Fibroblast of mammary gland (primary cell): ENCODE data around the gene MYO1D.

ENCODE experiments used
- DNase-seq: peaks from one replicate; pipeline ENCODE4 v3.0.0-alpha.2; 2010; ENCODE audit warnings: low read depth
- H3K4me3 ChIP-seq: 2 replicates; pipeline ENCODE4 v1.5.1; 2011; ENCODE audit warnings: low read depth, mild to moderate bottlenecking, low read length, moderate library complexity; ENCODE audit not compliant: control insufficient read depth
- TF ChIP-seq, protein P1 (sequence below): conservative IDR thresholded peaks from 2 replicates; pipeline ENCODE4 v1.5.1; 2011; ENCODE audit warnings: low read depth, low read length, inconsistent platforms; ENCODE audit not compliant: control insufficient read depth, insufficient read depth

The MYO1D gene

GRCh38 chr17:32696426-32696825 lies 180.5 kb downstream of the MYO1D start:
- TF ChIP-seq, protein P1, sequence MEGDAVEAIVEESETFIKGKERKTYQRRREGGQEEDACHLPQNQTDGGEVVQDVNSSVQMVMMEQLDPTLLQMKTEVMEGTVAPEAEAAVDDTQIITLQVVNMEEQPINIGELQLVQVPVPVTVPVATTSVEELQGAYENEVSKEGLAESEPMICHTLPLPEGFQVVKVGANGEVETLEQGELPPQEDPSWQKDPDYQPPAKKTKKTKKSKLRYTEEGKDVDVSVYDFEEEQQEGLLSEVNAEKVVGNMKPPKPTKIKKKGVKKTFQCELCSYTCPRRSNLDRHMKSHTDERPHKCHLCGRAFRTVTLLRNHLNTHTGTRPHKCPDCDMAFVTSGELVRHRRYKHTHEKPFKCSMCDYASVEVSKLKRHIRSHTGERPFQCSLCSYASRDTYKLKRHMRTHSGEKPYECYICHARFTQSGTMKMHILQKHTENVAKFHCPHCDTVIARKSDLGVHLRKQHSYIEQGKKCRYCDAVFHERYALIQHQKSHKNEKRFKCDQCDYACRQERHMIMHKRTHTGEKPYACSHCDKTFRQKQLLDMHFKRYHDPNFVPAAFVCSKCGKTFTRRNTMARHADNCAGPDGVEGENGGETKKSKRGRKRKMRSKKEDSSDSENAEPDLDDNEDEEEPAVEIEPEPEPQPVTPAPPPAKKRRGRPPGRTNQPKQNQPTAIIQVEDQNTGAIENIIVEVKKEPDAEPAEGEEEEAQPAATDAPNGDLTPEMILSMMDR: no peak
- DNase-seq: no peak
- no peak overlapping the region for H3K4me3 ChIP-seq

- TF ChIP-seq, protein P1: no peak
Measured at GRCh38 chr17:32695864-32696263, 181.1 kb downstream of the MYO1D start.

GRCh38 chr17:32693194-32693897 lies 183.6 kb downstream of the MYO1D start:
- DNase-seq: no peak
- TF ChIP-seq, protein P1: no peak
- H3K4me3 ChIP-seq: no peak overlapping the region

More at GRCh38 chr17:32695864-32696263, 181.1 kb downstream of the MYO1D start:
- no peak for DNase-seq
- H3K4me3 ChIP-seq: no peak overlapping the region

DNA sequence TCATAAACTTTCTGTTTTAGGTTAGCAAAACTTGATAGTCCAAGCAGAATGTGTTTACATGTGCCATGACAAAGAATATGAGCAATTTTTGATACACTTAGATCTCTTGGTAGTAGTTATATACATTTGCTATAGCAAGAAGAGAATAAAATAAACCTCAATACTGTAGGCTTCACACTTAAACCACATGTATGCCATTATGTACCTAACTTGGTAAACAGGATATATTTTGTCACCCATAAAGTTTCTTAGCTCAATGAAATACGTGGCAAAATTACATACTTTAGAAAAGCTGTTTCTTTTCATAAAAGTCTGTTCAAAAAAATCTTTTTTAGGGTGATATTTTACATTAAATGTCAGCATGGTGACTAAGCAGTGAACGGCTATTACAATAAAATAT lies 184.7 kb downstream of the MYO1D start:
- TF ChIP-seq, protein P1: no peak
- no peak for DNase-seq
- H3K4me3 ChIP-seq: no peak overlapping the region

- DNase-seq: no peak
- TF ChIP-seq, protein P1: no peak
- H3K4me3 ChIP-seq: no peak overlapping the region
Measured at GRCh38 chr17:32689348-32689747, 187.6 kb downstream of the MYO1D start.

GRCh38 chr17:32688221-32688620 lies 188.7 kb downstream of the MYO1D start:
- TF ChIP-seq, protein P1: no peak
- no peak overlapping the region for H3K4me3 ChIP-seq
- peak; percentile 2 for DNase-seq
